Uterus (tissue), 2 donors: ENCODE data around the gene LINGO1.

Experiments
- CTCF ChIP-seq, 4 experiments: fragments of 200-600 bp in 2 of 4; fragments of 450-650 bp in 2 of 4; sonication (generic) in 2 of 4; IDR thresholded peaks; one replicate each; pipeline ENCODE4 v1.5.1; 2016 to 2019; ENCODE audit warnings: antibody characterized with exemption in 4 of 4, mild to moderate bottlenecking in 2 of 4, moderate library complexity in 1 of 4
- POLR2A ChIP-seq, 2 donors: fragments of 450-650 bp; IDR thresholded peaks; one replicate each; pipeline ENCODE4 v1.6.1; 2016; ENCODE audit warnings: antibody characterized with exemption in 2 of 2, mild to moderate bottlenecking in 1 of 2, moderate library complexity in 1 of 2

GRCh38 chr15:77644543-77645247 is 12.0 kb upstream of the LINGO1 start:
- TF ChIP-seq CTCF (IDR thresholded peaks at IDR 0.05) (no peak), POLR2A (IDR thresholded peaks at IDR 0.05) (no peak)
